Cardiac septum (tissue), 1 donor: ENCODE data around the gene POR. TPM values are rescaled to one million over a fixed set of nuclear protein-coding genes. Genes with fewer than 3 reads are reported as not detected.
"Not testable (repeated sequence)": the region's sequence is repeated elsewhere in the genome, so short reads cannot be mapped to it uniquely, and the experiment has no call there.

Experiments used
- DNase-seq: peaks from one replicate; pipeline ENCODE4 v3.0.0-alpha.2; 2020; ENCODE audit warnings: low spot score
- intact Hi-C: fragments of 100-400 bp; cut with DNase I; formaldehyde crosslinking; loops from one replicate; pipeline ENCODE4 v1.14.0; 2022
- total RNA-seq: library from RNA; stranded (reverse); fragmentation: NEBNext Ultra II Directional; extraction: Animal tissue kit (Norgen Biotek cat#: 25700); gene quantifications from one replicate; pipeline ENCODE4 v1.2.1, GENCODE V29; 2021
- donor health status: DM: no; HTN: no; CAD: no.

The POR gene
- total RNA-seq, 1 donor from 2014 or later = 39.7 TPM

DNA sequence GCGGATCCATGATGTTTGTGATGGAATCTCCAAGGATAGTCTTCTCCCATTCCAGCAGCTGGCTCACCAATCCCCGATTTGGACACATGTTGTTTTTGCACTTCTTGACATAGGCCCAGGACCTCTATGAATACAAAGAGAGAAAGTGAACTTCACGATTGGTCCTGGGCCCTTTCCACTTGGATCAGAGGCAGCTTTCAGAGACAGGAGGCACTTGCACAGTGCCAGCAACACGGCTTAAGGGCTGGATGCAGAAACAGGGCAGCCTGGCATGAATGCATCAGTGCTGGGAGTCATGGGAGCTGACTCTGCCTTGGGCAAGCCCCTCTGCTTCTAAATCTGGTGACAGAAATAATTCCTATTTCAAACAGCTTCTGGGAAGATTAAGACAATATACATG is 81.5 kb downstream of the POR start:
- peak; percentile 5 for DNase-seq
- intact Hi-C loops = loop anchor here (5.0 kb wide), 1 partner anchor 49 kb away; no protein-coding TSS in a partner anchor

DNA sequence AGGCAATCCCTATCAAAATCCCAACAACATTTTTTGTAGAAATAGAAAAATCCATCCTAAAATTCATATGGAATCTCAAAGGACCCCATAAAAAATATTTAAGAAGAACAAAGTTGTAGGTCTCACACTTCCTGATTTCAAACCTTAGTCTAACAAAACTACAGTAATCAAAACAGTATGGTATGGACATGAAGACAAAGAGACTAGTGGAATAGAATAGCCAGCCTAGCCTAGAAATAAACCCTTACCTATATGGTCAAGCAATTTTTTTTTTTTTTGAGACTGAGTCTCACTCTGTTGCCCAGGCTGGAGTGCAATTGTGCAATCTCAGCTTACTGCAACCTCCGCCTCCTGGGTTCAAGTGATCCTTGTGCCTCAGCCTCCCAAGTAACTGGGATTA is 83.1 kb downstream of the POR start:
- intact Hi-C loops = loop anchor here (5.0 kb wide), 1 partner anchor 51 kb away; no protein-coding TSS in a partner anchor
- no peak for DNase-seq

DNA sequence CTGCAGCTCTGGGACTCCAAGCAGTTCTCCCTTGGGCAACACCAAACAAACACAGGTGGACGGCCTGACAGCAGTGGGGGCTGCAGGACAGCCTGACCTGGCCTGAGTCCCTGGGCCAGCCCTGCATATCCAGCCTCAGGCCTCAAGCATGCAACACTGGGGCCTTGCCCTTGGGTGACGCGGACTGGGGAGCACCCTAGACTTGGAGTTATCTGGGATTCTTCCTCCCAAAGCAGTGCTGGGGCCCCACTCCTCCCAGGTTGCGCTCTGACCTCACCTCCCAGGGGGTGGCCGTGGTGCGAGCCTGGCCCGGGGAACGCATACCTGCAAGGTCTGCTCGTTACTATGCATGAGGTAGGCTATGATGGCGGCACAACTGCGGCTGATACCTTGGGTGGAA is 85.6 kb downstream of the POR start:
- DNase-seq = no peak
- intact Hi-C loops = no loop called here

GRCh38 chr7:76002139-76002538 is 87.2 kb downstream of the POR start:
- DNase-seq = no peak
- intact Hi-C loops = no loop called here

- intact Hi-C loops = no loop called here
- no peak for DNase-seq
These were observed 87.9 kb downstream of the POR start for GRCh38 chr7:76002822-76003221.

GRCh38 chr7:76003351-76003750 is 88.4 kb downstream of the POR start:
- DNase-seq = no peak
- intact Hi-C loops = no loop called here

- intact Hi-C loops, DNase-seq: not testable (repeated sequence)
These were observed 90.0 kb downstream of the POR start for GRCh38 chr7:76005004-76005403.

- no peak for DNase-seq
- intact Hi-C loops = no loop called here
These were observed 93.3 kb downstream of the POR start for GRCh38 chr7:76008156-76008687.

DNA sequence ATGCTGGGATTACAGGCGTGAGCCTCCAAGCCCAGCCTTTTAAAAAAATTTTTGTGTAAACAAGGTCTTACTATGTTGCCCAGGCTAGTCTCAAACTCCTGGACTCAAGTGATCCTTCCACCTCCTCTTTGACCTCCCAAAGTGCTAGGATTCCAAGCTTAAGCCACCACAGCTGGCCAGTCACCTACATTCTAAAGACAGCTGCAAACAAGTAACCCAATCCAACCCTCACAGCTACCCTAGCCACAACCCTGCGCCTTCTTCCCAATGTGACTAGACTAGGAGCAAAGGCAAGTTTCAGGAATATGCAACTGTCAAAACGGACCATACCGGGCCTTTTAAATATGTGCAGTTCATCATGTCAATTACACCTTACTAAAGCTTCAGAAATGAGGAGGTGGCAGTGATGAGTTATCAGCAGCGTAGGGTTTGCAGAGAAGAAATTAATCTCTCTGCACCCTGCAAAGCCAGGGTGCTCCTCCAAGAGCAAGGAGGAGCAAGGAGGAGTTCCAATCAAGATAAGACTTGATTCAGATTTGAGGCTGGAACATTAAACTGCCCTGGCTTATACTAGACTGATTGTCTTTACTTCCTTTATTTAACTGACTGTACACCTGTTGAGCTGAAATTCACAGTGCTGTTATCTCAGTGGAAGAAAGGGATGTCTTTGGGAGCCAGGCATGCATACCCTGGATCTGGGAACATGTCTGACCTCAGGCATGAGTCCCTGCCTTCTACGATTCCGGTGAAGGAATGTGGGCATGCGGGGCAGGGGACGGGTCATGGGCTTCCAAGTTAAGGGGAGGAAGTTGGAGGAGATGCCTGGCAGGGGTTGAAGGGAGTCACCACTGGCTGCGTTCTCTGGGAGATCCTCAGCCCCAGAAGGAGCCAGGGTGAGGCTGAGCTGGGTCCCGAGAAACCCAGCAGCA is 95.0 kb downstream of the POR start:
- intact Hi-C loops = loop anchor here (5.0 kb wide), 1 partner anchor 48 kb away; no protein-coding TSS in a partner anchor
- no peak for DNase-seq

DNA sequence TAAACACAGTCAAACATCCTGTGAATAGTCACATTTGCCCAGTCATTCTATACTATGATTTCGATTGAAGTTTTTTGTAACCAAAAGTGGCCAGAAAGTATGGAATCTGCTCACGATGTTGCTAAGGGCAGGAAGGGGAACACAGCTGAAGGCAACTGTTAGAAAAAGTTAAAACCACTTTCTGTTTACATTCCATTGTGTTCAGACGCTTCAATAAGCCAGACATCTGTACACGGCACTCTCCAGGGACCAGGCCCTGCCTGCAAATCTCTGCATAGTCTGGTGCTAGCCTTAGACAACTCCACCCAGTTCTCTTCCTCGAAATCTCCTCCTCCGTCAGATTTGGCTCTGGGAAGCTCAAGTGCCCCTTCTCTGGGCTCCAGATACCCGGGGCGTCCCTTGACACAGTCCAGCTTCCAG is 96.5 kb downstream of the POR start:
- intact Hi-C loops = loop anchor here (5.0 kb wide), 1 partner anchor 49 kb away; no protein-coding TSS in a partner anchor
- DNase-seq = no peak

DNA sequence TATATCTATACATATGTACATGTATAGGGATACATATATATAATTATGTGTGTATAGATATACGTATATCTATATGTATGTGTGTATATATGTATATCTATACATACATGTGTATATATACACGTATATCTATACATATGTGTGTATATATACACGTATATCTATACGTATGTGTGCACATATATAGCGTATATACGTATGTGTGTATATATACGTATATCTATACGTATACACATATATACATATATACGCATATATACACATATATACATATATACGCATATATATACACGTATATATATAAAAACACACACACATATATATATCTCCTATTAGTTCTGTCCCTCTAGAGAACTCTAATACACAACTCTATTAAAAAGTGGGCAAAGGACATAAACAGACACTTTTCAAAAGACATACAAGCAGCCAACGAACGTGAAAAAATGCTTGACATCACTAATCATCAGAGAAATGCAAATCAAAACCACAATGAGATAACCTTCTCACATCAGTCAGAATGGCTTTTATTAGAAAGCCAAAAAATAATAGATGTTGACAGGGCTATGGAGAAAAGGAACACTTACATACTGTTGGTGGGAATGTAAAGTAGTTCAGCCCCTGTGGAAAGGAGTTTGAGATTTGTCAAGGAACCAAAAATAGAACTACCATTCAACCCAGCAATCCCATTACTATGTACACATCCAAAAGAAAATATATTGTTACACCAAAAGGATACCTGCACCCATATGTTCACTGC is 101.4 kb downstream of the POR start:
- intact Hi-C loops = loop anchor here (5.0 kb wide), 1 partner anchor 69 kb away; no protein-coding TSS in a partner anchor
- no peak for DNase-seq

GRCh38 chr7:76018520-76018919 is 103.6 kb downstream of the POR start:
- not testable (repeated sequence) for DNase-seq
- intact Hi-C loops = loop anchor here (5.0 kb wide), 1 partner anchor 71 kb away; no protein-coding TSS in a partner anchor

DNA sequence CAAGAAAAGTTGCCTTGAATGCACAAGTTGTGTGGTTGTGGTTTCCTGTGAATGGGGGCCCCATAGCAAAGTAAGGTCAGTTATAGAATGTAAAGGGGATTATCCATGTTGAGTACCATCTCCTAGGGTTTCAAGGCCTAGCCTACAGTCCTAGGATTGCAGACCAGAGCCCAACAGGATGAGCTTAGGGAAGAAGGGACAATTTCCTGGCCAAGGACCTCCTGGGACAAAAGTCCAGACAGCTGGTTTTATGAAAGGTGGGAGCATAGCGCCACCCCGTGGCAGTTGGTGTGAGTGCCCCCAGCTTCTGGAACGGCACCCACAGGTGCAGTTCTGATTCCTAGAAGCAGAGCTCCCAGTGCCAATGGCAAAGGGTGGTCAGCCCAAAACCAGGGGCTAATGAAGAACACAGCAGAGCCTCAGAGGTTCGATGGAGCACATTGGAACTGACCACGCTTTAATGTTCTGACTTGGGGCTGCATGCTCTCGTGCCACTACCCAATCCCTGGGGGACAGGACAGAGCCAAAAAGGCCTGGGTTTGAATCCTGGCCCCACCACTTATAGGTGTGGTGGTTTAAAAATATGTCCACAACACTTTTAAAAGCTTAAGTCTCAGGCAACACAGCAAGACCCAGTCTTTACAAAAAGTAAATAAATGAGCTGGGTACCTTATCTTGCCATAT is 105.2 kb downstream of the POR start:
- peak; percentile 93 for DNase-seq
- intact Hi-C loops = loop anchor here (1.0 kb wide), 1 partner anchor 154 kb away; no protein-coding TSS in a partner anchor

- intact Hi-C loops = no loop called here
- no peak for DNase-seq
These were observed 107.2 kb downstream of the POR start for GRCh38 chr7:76022026-76022780.

DNA sequence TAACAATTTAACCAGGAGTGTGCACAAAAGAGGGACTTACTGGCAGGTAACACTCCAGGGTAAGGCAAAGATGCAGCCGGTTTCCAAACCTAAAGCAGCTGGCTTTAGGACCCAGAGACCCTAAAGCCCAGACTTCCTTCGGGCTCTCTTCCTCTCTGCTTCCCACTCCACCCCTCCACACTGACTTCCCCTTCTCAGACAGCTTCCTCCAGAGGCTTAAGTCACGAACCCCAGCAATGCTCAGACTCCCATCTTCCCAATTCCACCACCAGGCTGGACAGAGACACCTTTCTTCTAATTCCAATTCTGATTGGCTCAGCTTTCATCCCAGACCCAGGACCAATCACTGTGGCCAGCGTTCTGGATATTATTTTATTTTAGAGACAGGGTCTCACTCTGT is 108.0 kb downstream of the POR start:
- intact Hi-C loops = no loop called here
- DNase-seq = no peak

DNA sequence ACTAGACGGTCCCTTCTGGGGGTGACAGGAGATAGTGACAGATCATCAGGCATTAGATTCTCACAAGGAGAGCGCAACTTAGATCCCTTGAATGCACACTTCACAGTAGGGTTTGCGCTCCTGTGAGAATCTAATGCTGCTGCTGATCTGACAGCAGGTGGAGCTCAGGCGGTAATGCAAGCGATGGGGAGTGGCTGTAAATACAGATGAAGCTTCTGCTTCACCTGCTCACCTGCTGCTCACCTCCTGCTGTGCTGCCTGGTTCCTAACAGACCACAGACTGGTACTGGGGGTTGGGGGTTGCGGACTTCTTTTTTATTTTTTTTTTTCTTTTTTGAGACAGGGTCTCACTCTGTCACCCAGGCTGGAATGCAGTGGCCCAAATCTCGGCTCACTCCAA is 114.7 kb downstream of the POR start:
- intact Hi-C loops, DNase-seq: not testable (repeated sequence)

DNA sequence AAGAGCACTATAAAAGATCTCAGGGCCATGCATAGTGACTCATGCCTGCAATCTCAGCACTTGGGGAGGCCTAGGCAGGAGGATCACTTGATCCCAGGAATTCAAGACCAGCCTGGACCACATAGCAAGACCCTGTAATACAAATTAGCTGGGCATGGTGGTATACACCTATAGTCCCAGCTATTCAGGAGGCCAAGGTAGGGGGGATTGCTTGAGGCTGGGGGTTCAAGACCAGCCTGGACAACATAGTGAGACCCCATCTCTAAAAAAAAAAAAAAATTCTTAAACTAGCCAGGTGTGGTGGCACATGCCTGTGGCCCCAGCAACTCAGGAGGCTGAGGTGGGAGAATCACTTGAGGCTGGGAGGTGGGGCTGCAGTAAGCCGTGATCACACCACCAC is 117.0 kb downstream of the POR start:
- intact Hi-C loops = no loop called here
- DNase-seq = no peak
